Liver (tissue), 9 donors: ENCODE results near the gene SPEF1. TPM values are rescaled to one million over a fixed set of nuclear protein-coding genes. Genes with fewer than 3 reads are reported as not detected.

ENCODE experiments used
- DNase-seq: peaks from one replicate; pipeline ENCODE4 v3.0.0-alpha.2; 2017; ENCODE audit warnings: low spot score
- H3K27ac ChIP-seq, 2 donors: one replicate each; pipeline ENCODE4 v1.7.0; 2013; ENCODE audit warnings: inconsistent platforms in 2 of 2, low read length in 2 of 2, control low read depth in 1 of 2, low read depth in 1 of 2, mild to moderate bottlenecking in 1 of 2
- H3K27me3 ChIP-seq, 4 donors: one replicate each; pipeline versions ENCODE4 v1.6.1 to v1.7.0; 2013; ENCODE audit warnings: low read length in 3 of 4, inconsistent platforms in 1 of 4, mild to moderate bottlenecking in 1 of 4, moderate library complexity in 1 of 4; ENCODE audit not compliant: control insufficient read depth in 4 of 4, insufficient read depth in 4 of 4
- H3K36me3 ChIP-seq, 4 donors: one replicate each; pipeline versions ENCODE4 v1.6.1 to v1.7.0; 2013; ENCODE audit warnings: low read length in 3 of 4, mild to moderate bottlenecking in 3 of 4, low read depth in 1 of 4, moderate library complexity in 1 of 4; ENCODE audit not compliant: control insufficient read depth in 4 of 4, insufficient read depth in 3 of 4
- H3K4me1 ChIP-seq, 4 donors: one replicate each; pipeline versions ENCODE4 v1.6.1 to v1.7.0; 2013; ENCODE audit warnings: low read length in 3 of 4, mild to moderate bottlenecking in 3 of 4, moderate library complexity in 1 of 4; ENCODE audit not compliant: control insufficient read depth in 4 of 4, insufficient read depth in 4 of 4
- H3K4me3 ChIP-seq, 3 donors: one replicate each; pipeline versions ENCODE4 v1.6.1 to v1.7.0; 2013; ENCODE audit warnings: low read length in 3 of 3, control low read depth in 1 of 3, low read depth in 1 of 3, mild to moderate bottlenecking in 1 of 3
- H3K9ac ChIP-seq, 2 donors: one replicate each; pipeline ENCODE4 v1.7.0; 2013; ENCODE audit warnings: low read length in 2 of 2, mild to moderate bottlenecking in 2 of 2, moderate library complexity in 2 of 2, control low read depth in 1 of 2, low read depth in 1 of 2
- H3K9me3 ChIP-seq, 4 donors: one replicate each; pipeline versions ENCODE4 v1.6.1 to v1.7.0; 2013; ENCODE audit warnings: low read length in 3 of 4; ENCODE audit not compliant: control insufficient read depth in 4 of 4
- CTCF ChIP-seq: fragments of 150-350 bp; IDR thresholded peaks from 2 replicates; pipeline ENCODE4 v1.5.1; 2017; ENCODE audit warnings: improper control_type of control experiment, low read depth, low read length; ENCODE audit not compliant: missing input control
- EGR1 ChIP-seq, 2 donors: IDR thresholded peaks; 2 replicates each; pipeline ENCODE4 v1.6.1; 2016 to 2018; ENCODE audit warnings: antibody characterized with exemption in 2 of 2, low read depth in 2 of 2
- FOXA2 ChIP-seq: IDR thresholded peaks from 2 replicates; pipeline ENCODE4 v1.6.1; 2016; ENCODE audit warnings: antibody characterized with exemption
- GABPA ChIP-seq, 2 donors: IDR thresholded peaks in 1 of 2; conservative IDR thresholded peaks in 1 of 2; 2 replicates each; pipeline ENCODE4 v1.6.1; 2016; ENCODE audit warnings: antibody characterized with exemption in 2 of 2, mild to moderate bottlenecking in 1 of 2, moderate library complexity in 1 of 2
- HNF4A ChIP-seq, 2 donors: conservative IDR thresholded peaks; 2 replicates each; pipeline ENCODE4 v1.6.1; 2016; ENCODE audit warnings: antibody characterized with exemption in 2 of 2, mild to moderate bottlenecking in 2 of 2
- HNF4G ChIP-seq: IDR thresholded peaks from 2 replicates; pipeline ENCODE4 v1.6.1; 2016; ENCODE audit warnings: antibody characterized with exemption
- JUND ChIP-seq, 2 donors: IDR thresholded peaks; 2 replicates each; pipeline ENCODE4 v1.6.1; 2016; ENCODE audit warnings: antibody characterized with exemption in 2 of 2
- NR2F2 ChIP-seq: IDR thresholded peaks from 2 replicates; pipeline ENCODE4 v1.6.1; 2016; ENCODE audit warnings: antibody characterized with exemption
- RAD21 ChIP-seq, 2 donors: IDR thresholded peaks; 2 replicates each; pipeline ENCODE4 v1.6.1; 2016; ENCODE audit warnings: antibody characterized with exemption in 2 of 2, mild to moderate bottlenecking in 2 of 2
- REST ChIP-seq: IDR thresholded peaks from 2 replicates; pipeline ENCODE4 v1.6.1; 2016; ENCODE audit warnings: antibody characterized with exemption, mild to moderate bottlenecking
- SP1 ChIP-seq: IDR thresholded peaks from 2 replicates; pipeline ENCODE4 v1.6.1; 2018; ENCODE audit warnings: antibody characterized with exemption, mild to moderate bottlenecking
- TAF1 ChIP-seq: conservative IDR thresholded peaks from 2 replicates; pipeline ENCODE4 v1.6.1; 2016; ENCODE audit warnings: antibody characterized with exemption, mild to moderate bottlenecking
- ZBTB33 ChIP-seq: IDR thresholded peaks from 2 replicates; pipeline ENCODE4 v1.6.1; 2016; ENCODE audit warnings: antibody characterized with exemption
- WGBS: extraction: QIAGEN DNeasy Blood & Tissue Kit; methylation state at CpG from one replicate; pipeline ENCODE4 v1.1.7; 2013; 5-methylcytosine and 5-hydroxymethylcytosine counted together
- polyA plus RNA-seq, 2 donors: library from polyadenylated mRNA; stranded (reverse) in 1 of 2; unstranded in 1 of 2; fragments of 200-250 nt in 1 of 2; fragments of >200 nt in 1 of 2; fragmentation: Nextera tagmentation in 1 of 2; extraction: Ambion mirVana in 1 of 2; gene quantifications; one replicate each; pipeline versions ENCODE4 v1.2.1 to v1.2.3, GENCODE V29; 2013 to 2015
- total RNA-seq, 2 donors: library from RNA; depleted of rRNA; stranded (reverse); fragments of >200 nt; gene quantifications; one replicate each; pipeline ENCODE4 v1.2.3, GENCODE V29; 2014
- donor health status: healthy.
- donor health status: healthy.
- donor health status: healthy.
- donor health status: healthy.
- donor health status: healthy.

The SPEF1 gene
- total and polyA plus RNA-seq, 4 donors: not detected

GRCh38 chr20:3763671-3764601 is 17.3 kb downstream of the SPEF1 start:
- Histone ChIP-seq H3K9me3 (no peaks in the 10 kb centered on the region), H3K9ac (no peak overlapping the region), H3K27me3 (no peaks in the 10 kb centered on the region), H3K4me3 (no peak overlapping the region), H3K4me1 (peaks cover 3 to 19% (median 14%) of the 10 kb centered on the region in 4 donors), H3K36me3 (no peaks in the 10 kb centered on the region), H3K27ac (no peak overlapping the region)
- 87% methylated on average over 8 of the region's 8 CpGs for WGBS
- no peak for TF ChIP-seq RAD21 (IDR thresholded peaks at IDR 0.05)
- TF ChIP-seq HNF4G: no peak
- TF ChIP-seq NR2F2: no peak
- no peak for TF ChIP-seq CTCF
- TF ChIP-seq EGR1 (IDR thresholded peaks at IDR 0.05; ENCODE audit: low read depth in 2 of 2): no peak
- no peak for DNase-seq

GRCh38 chr20:3760655-3761348 is 20.4 kb downstream of the SPEF1 start:
- Histone ChIP-seq H3K4me3 (no peak overlapping the region), H3K36me3 (peaks cover 0 to 3% (median 0%) of the 10 kb centered on the region in 4 donors), H3K27me3 (no peaks in the 10 kb centered on the region), H3K9ac (no peak overlapping the region), H3K27ac (no peak overlapping the region), H3K4me1 (peaks cover 0 to 1% (median 0%) of the 10 kb centered on the region in 4 donors), H3K9me3 (no peaks in the 10 kb centered on the region)
- WGBS: 83% methylated on average over 10 of the region's 10 CpGs
- no peak for TF ChIP-seq EGR1 (IDR thresholded peaks at IDR 0.05; ENCODE audit: low read depth in 2 of 2)
- TF ChIP-seq HNF4A (conservative IDR thresholded peaks at IDR 0.05): no peak
- no peak for TF ChIP-seq ZBTB33
- no peak for TF ChIP-seq TAF1
- TF ChIP-seq REST: no peak
- TF ChIP-seq HNF4G: no peak
- no peak for TF ChIP-seq RAD21 (IDR thresholded peaks at IDR 0.05)
- no peak for TF ChIP-seq JUND (IDR thresholded peaks at IDR 0.05)
- no peak for TF ChIP-seq FOXA2
- TF ChIP-seq GABPA (IDR thresholded peaks at IDR 0.05 in 1 of 2, conservative IDR thresholded peaks at IDR 0.05 in 1 of 2): no peak
- TF ChIP-seq SP1: no peak
- no peak for DNase-seq
